ENCODE measurements around the gene NCF2. TPM values are rescaled to one million over a fixed set of nuclear protein-coding genes. Genes with fewer than 3 reads are reported as not detected.

NCF2 gene
- total RNA-seq, 1 experiment from 2014 or later, result 65.5 TPM

- H3K27me3 ChIP-seq (ENCODE audit: insufficient read depth, low read depth), result no peaks in the 10 kb centered on the region
- intact Hi-C loops (cut with micrococcal nuclease; ENCODE audit: unreplicated experiment), result no loop called here
- no peaks in the 10 kb centered on the region for H3K79me2 ChIP-seq (ENCODE audit: low read depth)
- H4K20me1 ChIP-seq (ENCODE audit: insufficient read depth), result no peaks in the 10 kb centered on the region
- H3K9me2 ChIP-seq (ENCODE audit: insufficient read depth), result no peaks in the 10 kb centered on the region
- no peaks in the 10 kb centered on the region for H3K36me3 ChIP-seq (ENCODE audit: low read depth)
- no TSS peak for BruUV-seq (replicated peaks)
- H3K9me3 ChIP-seq (ENCODE audit: insufficient read depth, low read depth), result no peaks in the 10 kb centered on the region
- H3K4me3 ChIP-seq, result no peak overlapping the region
- DNase-seq, result no peak
- no peaks in the 10 kb centered on the region; the same call in 1 of the 2 replicates for H3F3A ChIP-seq (ENCODE audit: insufficient read depth, low read depth)
- no peaks in the 10 kb centered on the region for H3K4me1 ChIP-seq (replicated peaks; ENCODE audit: insufficient read depth)
- POLR2A ChIA-PET (ENCODE audit: unreplicated experiment), result no interaction called here
- H3K4me2 ChIP-seq, result no peak overlapping the region
- no peak overlapping the region for H3K27ac ChIP-seq
- H2AFZ ChIP-seq, result no peak overlapping the region
- TF ChIP-seq CTCF (conservative IDR thresholded peaks at IDR 0.05) (no peak), EZH2 (IDR thresholded peaks at IDR 0.05; ENCODE audit: low read depth) (no peak)
- CTCF ChIA-PET, result no interaction called here
Measured at GRCh38 chr1:183583466-183583865, 6.8 kb downstream of the NCF2 start.

GRCh38 chr1:183582021-183582713, 8.1 kb downstream of the NCF2 start:
- intact Hi-C loops (cut with micrococcal nuclease; ENCODE audit: unreplicated experiment), result no loop called here
- Histone ChIP-seq H3F3A (ENCODE audit: insufficient read depth, low read depth) (no peaks in the 10 kb centered on the region; the same call in 1 of the 2 replicates), H3K36me3 (ENCODE audit: low read depth) (no peaks in the 10 kb centered on the region), H3K4me1 (replicated peaks; ENCODE audit: insufficient read depth) (no peaks in the 10 kb centered on the region), H3K9me3 (ENCODE audit: insufficient read depth, low read depth) (no peaks in the 10 kb centered on the region), H4K20me1 (ENCODE audit: insufficient read depth) (no peaks in the 10 kb centered on the region), H3K9me2 (ENCODE audit: insufficient read depth) (no peaks in the 10 kb centered on the region), H3K27me3 (ENCODE audit: insufficient read depth, low read depth) (no peaks in the 10 kb centered on the region), H3K27ac (no peak overlapping the region), H3K4me3 (no peak overlapping the region), H3K4me2 (no peak overlapping the region), H3K79me2 (ENCODE audit: low read depth) (no peaks in the 10 kb centered on the region), H2AFZ (no peak overlapping the region)
- no peak for TF ChIP-seq CTCF (conservative IDR thresholded peaks at IDR 0.05)
- no peak for TF ChIP-seq EZH2 (IDR thresholded peaks at IDR 0.05; ENCODE audit: low read depth)
- ChIA-PET POLR2A (ENCODE audit: unreplicated experiment) (interaction anchor here (0.7 kb wide), 1 partner anchor 241 kb away, joined by 5 read pairs; no protein-coding TSS in a partner anchor), CTCF (interaction anchor here (0.9 kb wide), 1 partner anchor 13 kb away, joined by 3 read pairs; no protein-coding TSS in a partner anchor)
- DNase-seq, result no peak
- no TSS peak for BruUV-seq (replicated peaks)

- H3K4me2 ChIP-seq, result no peak overlapping the region
- no peaks in the 10 kb centered on the region for H3K4me1 ChIP-seq (replicated peaks; ENCODE audit: insufficient read depth)
- intact Hi-C loops (cut with micrococcal nuclease; ENCODE audit: unreplicated experiment), result no loop called here
- no peaks in the 10 kb centered on the region for H3K79me2 ChIP-seq (ENCODE audit: low read depth)
- no peaks in the 10 kb centered on the region for H3K27me3 ChIP-seq (ENCODE audit: insufficient read depth, low read depth)
- H3K9me3 ChIP-seq (ENCODE audit: insufficient read depth, low read depth), result no peaks in the 10 kb centered on the region
- H3K9me2 ChIP-seq (ENCODE audit: insufficient read depth), result no peaks in the 10 kb centered on the region
- H4K20me1 ChIP-seq (ENCODE audit: insufficient read depth), result no peaks in the 10 kb centered on the region
- ChIA-PET CTCF (interaction anchor here (0.6 kb wide), 1 partner anchor 33 kb away, joined by 3 read pairs; no protein-coding TSS in a partner anchor), POLR2A (ENCODE audit: unreplicated experiment) (no interaction called here)
- H3F3A ChIP-seq (ENCODE audit: insufficient read depth, low read depth), result no peaks in the 10 kb centered on the region; the same call in 1 of the 2 replicates
- H3K36me3 ChIP-seq (ENCODE audit: low read depth), result no peaks in the 10 kb centered on the region
- TF ChIP-seq CTCF (conservative IDR thresholded peaks at IDR 0.05) (peak; percentile 43; the same call in 1 of the 2 replicates), EZH2 (IDR thresholded peaks at IDR 0.05; ENCODE audit: low read depth) (no peak)
- no peak overlapping the region for H2AFZ ChIP-seq
- DNase-seq, result peak in 1 of 2 experiments; percentile 43
- H3K4me3 ChIP-seq, result no peak overlapping the region
- no peak overlapping the region for H3K27ac ChIP-seq
- BruUV-seq (replicated peaks), result no TSS peak
Measured at GRCh38 chr1:183580281-183580682, 10.0 kb downstream of the NCF2 start.
